ENCODE results near the gene GALNT2. TPM values are rescaled to one million over a fixed set of nuclear protein-coding genes. Genes with fewer than 3 reads are reported as not detected.

The GALNT2 gene
- total and polyA plus RNA-seq, 9 of the 15 experiments (the other 6 are each of a cell fraction or from before 2014, with no cell fraction given), result 1.6 to 106 (median 51.9) TPM

GRCh38 chr1:230067871-230068620 is 1.0 kb downstream of the GALNT2 start (continued):
- TF ChIP-seq CHD7 (IDR thresholded peaks at IDR 0.05; ENCODE audit: low read depth, low read length) (no peak), MBD2 (IDR thresholded peaks at IDR 0.05; ENCODE audit: borderline replicate concordance, low read depth) (no peak), TSC22D4 (tag; IDR thresholded peaks at IDR 0.05) (no peak), SMAD2 (IDR thresholded peaks at IDR 0.05; ENCODE audit: low read depth, low read length) (no peak), ZNF263 (CRISPR knock-in tag; IDR thresholded peaks at IDR 0.05; ENCODE audit: borderline replicate concordance) (no peak), SMARCA5 (IDR thresholded peaks at IDR 0.05) (no peak), E2F6 (IDR thresholded peaks at IDR 0.05; ENCODE audit: borderline replicate concordance in 1 of 2, extremely low read depth in 1 of 2, insufficient read depth in 1 of 2, insufficient read length in 1 of 2, low read depth in 1 of 2, low read length in 1 of 2, poor library complexity in 1 of 2, severe bottlenecking in 1 of 2) (peak; percentile 10 to 83), ILK (tag; IDR thresholded peaks at IDR 0.05; ENCODE audit: borderline replicate concordance, low read depth) (no peak), SNIP1 (IDR thresholded peaks at IDR 0.05; ENCODE audit: low read depth) (no peak), ELK1 (CRISPR knock-in tag; IDR thresholded peaks at IDR 0.05) (no peak), ZNF695 (CRISPR knock-in tag; IDR thresholded peaks at IDR 0.05) (no peak), FOXK2 (conservative IDR thresholded peaks at IDR 0.05 in 1 of 2, IDR thresholded peaks at IDR 0.05 in 1 of 2; ENCODE audit: low read depth in 2 of 2) (no peak), SAFB2 (IDR thresholded peaks at IDR 0.05; ENCODE audit: borderline replicate concordance, low read depth, low read length, severe bottlenecking) (no peak), PTBP1 (IDR thresholded peaks at IDR 0.05; ENCODE audit: low read depth, low read length) (no peak)

All from K562 (cell line).